Fibroblast of pulmonary artery (primary cell): ENCODE data around the gene ALDH4A1.
A peak's percentile ranks its signal among the peaks of the same experiment; 100 is the strongest.

ENCODE experiments used
- DNase-seq: peaks from one replicate; pipeline ENCODE4 v3.0.0-alpha.2; 2010; ENCODE audit warnings: low read depth
- H3K4me3 ChIP-seq: replicated peaks from 2 replicates; pipeline ENCODE4 v1.5.1; 2011; ENCODE audit warnings: low read depth, mild to moderate bottlenecking, control low read depth, low read length, moderate library complexity
- TF ChIP-seq, protein P1 (sequence below): IDR thresholded peaks from 2 replicates; pipeline ENCODE4 v1.5.1; 2011; ENCODE audit warnings: mild to moderate bottlenecking, control low read depth, low read length, inconsistent platforms; ENCODE audit errors: missing control alignments

The ALDH4A1 gene

GRCh38 chr1:18915341-18915740 is 13.0 kb upstream of the ALDH4A1 start:
- no peak for DNase-seq
- TF ChIP-seq, protein P1, sequence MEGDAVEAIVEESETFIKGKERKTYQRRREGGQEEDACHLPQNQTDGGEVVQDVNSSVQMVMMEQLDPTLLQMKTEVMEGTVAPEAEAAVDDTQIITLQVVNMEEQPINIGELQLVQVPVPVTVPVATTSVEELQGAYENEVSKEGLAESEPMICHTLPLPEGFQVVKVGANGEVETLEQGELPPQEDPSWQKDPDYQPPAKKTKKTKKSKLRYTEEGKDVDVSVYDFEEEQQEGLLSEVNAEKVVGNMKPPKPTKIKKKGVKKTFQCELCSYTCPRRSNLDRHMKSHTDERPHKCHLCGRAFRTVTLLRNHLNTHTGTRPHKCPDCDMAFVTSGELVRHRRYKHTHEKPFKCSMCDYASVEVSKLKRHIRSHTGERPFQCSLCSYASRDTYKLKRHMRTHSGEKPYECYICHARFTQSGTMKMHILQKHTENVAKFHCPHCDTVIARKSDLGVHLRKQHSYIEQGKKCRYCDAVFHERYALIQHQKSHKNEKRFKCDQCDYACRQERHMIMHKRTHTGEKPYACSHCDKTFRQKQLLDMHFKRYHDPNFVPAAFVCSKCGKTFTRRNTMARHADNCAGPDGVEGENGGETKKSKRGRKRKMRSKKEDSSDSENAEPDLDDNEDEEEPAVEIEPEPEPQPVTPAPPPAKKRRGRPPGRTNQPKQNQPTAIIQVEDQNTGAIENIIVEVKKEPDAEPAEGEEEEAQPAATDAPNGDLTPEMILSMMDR, result no peak
- no peak overlapping the region for H3K4me3 ChIP-seq

GRCh38 chr1:18913065-18913835 is 10.9 kb upstream of the ALDH4A1 start:
- DNase-seq, result peak; percentile 85
- TF ChIP-seq, protein P1, result peak; percentile 99
- no peak overlapping the region for H3K4me3 ChIP-seq

DNA sequence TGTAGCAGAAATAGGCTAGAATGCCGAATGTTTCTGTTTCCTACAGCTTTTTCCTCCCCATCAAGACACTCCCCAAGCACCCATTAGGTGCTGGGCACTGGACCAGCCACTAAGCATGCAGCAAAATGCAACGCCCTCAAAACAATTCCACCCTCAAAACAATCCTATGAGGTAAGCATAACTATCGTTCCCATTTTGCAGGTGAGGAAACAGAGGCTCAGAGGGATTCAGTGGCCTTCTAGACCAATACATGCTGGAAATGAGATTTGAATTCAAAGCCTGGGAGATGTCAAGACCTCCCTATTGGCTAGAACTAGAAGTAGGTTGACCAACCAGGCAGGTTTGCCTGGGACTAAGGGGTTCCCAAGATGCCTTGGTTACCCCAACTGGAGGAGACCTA is 10.2 kb upstream of the ALDH4A1 start:
- no peak overlapping the region for H3K4me3 ChIP-seq
- no peak for DNase-seq
- TF ChIP-seq, protein P1, result no peak

DNA sequence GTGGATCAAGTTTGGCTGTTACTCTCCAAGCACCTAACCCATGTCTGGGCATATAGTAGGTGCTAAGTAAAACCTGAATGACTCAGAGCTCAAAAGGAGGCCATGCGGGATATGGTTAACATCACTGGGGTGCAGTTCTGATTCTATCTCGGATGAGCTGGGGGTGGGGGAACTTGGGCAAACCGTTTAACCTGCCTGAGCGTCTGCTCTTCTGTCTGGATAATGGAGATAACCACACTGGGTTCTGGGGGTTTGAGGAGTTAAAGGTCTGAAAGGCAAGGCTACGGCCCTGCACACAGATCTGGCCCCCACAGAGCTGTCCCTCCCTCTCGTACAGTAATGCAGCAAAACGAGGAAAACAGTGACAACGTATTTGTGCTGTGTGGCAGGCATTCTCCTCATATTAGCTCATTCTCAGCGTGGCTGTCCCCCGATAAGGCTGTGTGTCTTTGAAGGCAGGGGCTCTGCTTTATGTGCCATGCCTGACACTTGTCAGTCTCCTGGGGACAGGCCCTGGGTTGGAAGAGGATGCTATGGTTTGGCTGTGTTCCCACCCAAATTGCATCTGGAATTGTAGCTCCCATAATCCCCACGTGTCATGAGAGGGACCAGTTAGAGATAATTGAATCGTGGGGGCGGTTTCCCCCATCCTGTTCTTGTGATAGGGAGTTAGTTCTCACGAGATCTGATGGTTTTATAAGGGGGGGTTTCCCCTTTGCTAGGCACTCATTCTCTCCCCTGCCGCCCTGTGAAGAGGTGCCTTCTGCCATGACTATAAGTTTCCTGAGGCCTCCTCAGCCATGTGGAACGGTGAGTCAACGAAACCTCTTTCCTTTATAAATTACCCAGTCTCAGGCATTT is 6.8 kb upstream of the ALDH4A1 start:
- TF ChIP-seq, protein P1, result no peak
- DNase-seq, result no peak

DNA sequence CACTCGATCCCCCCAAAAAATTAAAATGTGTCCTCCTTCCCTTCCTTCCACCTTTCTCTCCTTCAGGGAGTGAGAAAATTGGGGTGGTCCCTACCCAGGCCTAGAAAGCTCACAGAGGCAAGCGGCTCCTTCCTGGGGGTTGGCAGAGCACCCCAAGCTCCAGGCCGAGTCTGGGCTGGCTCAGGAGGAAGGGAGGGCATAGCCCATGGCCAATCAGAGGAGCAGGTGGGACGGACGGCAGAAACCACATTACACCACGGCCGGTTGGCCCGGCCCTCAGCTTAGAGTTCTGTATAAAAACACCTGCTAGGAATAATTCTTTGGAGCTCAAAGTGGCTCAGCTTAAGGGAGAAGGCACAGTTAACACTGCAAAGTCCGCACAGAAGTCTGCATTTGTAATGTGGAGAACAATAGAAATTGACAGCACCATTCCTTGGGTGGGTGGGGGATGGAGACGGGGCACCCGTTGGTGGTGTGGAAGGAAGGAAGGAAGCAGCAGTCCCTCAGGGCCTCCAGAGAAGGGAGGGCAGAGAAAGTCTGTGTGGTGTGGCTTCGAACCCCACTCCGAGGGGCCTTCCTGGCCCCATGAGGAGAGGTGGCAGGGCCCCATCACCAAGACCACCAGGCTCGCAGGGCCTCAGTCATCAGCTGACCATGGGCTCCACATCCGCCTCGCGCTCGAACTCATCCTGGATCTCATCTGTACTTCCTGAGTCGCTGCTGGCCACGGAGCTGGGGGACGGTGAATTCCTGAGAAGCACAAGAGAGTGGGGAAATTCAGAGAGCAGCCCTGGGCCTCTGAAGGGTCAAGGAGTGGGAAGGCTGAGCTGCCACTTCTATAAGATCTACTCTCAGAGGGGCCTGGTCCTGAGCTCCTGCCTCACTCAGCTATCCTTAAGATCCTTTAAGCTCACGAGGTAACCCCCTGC is 5.8 kb upstream of the ALDH4A1 start:
- TF ChIP-seq, protein P1, result no peak
- H3K4me3 ChIP-seq, result no peak overlapping the region
- no peak for DNase-seq

More for the DNA sequence above, 6.8 kb upstream of the ALDH4A1 start:
- no peak overlapping the region for H3K4me3 ChIP-seq
